ENCODE data around the gene CENPN.

Gene CENPN

DNA sequence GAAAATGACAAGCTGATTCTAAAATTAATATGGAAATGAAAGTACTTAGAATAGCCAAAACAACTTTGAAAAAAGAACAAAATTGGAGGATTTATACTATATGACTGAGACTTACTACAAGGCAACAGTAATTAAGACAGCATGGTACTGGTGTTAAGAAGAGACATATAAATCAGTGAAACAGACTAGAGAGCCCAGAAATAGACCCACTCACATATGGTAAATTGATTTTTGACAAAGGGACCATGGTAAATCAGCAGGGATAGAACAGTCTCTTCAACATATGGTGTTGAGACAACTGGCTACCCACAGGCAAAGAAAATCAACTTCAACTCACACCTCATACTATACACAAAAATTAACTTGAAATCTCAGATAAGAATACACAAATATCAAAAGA, 13.2 kb upstream of the CENPN start:
- H3K79me2 ChIP-seq (ENCODE audit: insufficient read depth, low read length) = peaks cover 81% of the 10 kb centered on the region

DNA sequence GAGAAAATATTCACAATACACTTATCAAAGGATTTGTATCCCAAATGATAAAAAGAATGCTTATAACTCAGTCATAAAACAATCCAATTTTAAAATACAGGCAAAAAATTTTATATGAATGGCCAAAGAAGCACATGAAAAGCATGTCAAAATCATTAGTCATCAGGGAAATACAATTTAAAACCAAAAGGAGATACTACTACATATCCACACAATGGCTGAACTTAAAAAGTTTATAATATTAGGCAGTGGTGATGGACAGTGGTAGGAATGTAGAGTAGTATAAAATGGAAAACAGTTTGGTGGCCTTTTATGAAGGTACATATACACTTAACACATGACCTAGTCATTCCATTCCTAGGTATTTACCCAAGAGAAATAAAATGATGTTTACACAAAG, 12.6 kb upstream of the CENPN start:
- TF ChIP-seq EZH2phosphoT487 (conservative IDR thresholded peaks at IDR 0.05; ENCODE audit: low read length) = no peak
- TF ChIP-seq, protein P1, sequence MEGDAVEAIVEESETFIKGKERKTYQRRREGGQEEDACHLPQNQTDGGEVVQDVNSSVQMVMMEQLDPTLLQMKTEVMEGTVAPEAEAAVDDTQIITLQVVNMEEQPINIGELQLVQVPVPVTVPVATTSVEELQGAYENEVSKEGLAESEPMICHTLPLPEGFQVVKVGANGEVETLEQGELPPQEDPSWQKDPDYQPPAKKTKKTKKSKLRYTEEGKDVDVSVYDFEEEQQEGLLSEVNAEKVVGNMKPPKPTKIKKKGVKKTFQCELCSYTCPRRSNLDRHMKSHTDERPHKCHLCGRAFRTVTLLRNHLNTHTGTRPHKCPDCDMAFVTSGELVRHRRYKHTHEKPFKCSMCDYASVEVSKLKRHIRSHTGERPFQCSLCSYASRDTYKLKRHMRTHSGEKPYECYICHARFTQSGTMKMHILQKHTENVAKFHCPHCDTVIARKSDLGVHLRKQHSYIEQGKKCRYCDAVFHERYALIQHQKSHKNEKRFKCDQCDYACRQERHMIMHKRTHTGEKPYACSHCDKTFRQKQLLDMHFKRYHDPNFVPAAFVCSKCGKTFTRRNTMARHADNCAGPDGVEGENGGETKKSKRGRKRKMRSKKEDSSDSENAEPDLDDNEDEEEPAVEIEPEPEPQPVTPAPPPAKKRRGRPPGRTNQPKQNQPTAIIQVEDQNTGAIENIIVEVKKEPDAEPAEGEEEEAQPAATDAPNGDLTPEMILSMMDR (IDR thresholded peaks at IDR 0.05; ENCODE audit: insufficient read depth, low read length, poor library complexity, severe bottlenecking) = no peak
- Histone ChIP-seq H3K4me2 (ENCODE audit: low read depth, low read length, poor library complexity, severe bottlenecking) (no peak overlapping the region), H3K27ac (ENCODE audit: low read depth, low read length) (no peak overlapping the region)

More for the DNA sequence above, 13.2 kb upstream of the CENPN start:
- Histone ChIP-seq H2AFZ (ENCODE audit: low read depth, low read length, severe bottlenecking) (no peak overlapping the region), H3K36me3 (ENCODE audit: low read length) (0 out of 2 replicates have a peak, but pooled peaks cover 2% of the 10 kb centered on the region), H3K4me2 (ENCODE audit: low read depth, low read length, poor library complexity, severe bottlenecking) (no peak overlapping the region), H3K4me3 (ENCODE audit: insufficient read depth, low read length, poor library complexity, severe bottlenecking) (no peak overlapping the region), H3F3A (ENCODE audit: insufficient read depth) (no peaks in the 10 kb centered on the region), H3K9ac (ENCODE audit: low read length) (no peak overlapping the region), H3K9me2 (replicated peaks; ENCODE audit: insufficient read depth, low read length) (no peaks in the 10 kb centered on the region), H3K9me3 (ENCODE audit: insufficient read depth, low read length) (no peaks in the 10 kb centered on the region), H3K27me3 (ENCODE audit: low read length) (no peaks in the 10 kb centered on the region), H4K20me1 (ENCODE audit: low read depth, low read length) (peaks cover 3% of the 10 kb centered on the region; the same call in 1 of the 2 replicates), H3K27ac (ENCODE audit: low read depth, low read length) (no peak overlapping the region)
- TF ChIP-seq EZH2phosphoT487 (conservative IDR thresholded peaks at IDR 0.05; ENCODE audit: low read length) = no peak
- TF ChIP-seq, protein P1 (IDR thresholded peaks at IDR 0.05; ENCODE audit: insufficient read depth, low read length, poor library complexity, severe bottlenecking) = no peak

DNA sequence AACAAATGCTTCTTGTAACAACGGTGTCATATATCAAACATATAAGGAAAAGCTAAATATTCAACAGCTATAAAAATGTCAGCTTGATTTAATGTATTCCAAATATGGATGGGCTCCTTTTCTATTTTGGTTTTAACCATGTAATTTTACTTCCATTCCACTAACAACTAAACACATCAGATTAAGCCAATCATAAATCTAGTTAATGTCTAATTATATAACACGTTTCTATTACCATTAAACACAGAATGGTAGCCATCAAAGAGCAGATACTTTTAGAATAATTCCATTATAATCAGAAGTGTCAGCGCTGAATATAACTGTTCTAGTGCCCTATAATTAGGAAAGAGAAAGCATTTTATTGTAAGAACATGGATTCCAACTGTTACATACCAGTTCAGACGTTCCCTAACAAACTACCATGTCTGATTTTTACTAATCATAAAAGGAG, 10.3 kb upstream of the CENPN start:
- TF ChIP-seq EZH2phosphoT487 (conservative IDR thresholded peaks at IDR 0.05; ENCODE audit: low read length) = no peak
- TF ChIP-seq, protein P1 (IDR thresholded peaks at IDR 0.05; ENCODE audit: insufficient read depth, low read length, poor library complexity, severe bottlenecking) = no peak
- H3K27me3 ChIP-seq (ENCODE audit: low read length) = no peaks in the 10 kb centered on the region
- no peak overlapping the region for H3K4me2 ChIP-seq (ENCODE audit: low read depth, low read length, poor library complexity, severe bottlenecking)
- H2AFZ ChIP-seq (ENCODE audit: low read depth, low read length, severe bottlenecking) = no peak overlapping the region
- no peaks in the 10 kb centered on the region for H3F3A ChIP-seq (ENCODE audit: insufficient read depth)
- H4K20me1 ChIP-seq (ENCODE audit: low read depth, low read length) = peaks cover 10% of the 10 kb centered on the region; the same call in 1 of the 2 replicates
- no peaks in the 10 kb centered on the region for H3K9me3 ChIP-seq (ENCODE audit: insufficient read depth, low read length)
- H3K27ac ChIP-seq (ENCODE audit: low read depth, low read length) = no peak overlapping the region
- H3K4me3 ChIP-seq (ENCODE audit: insufficient read depth, low read length, poor library complexity, severe bottlenecking) = no peak overlapping the region
- 0 out of 2 replicates have a peak, but pooled peaks cover 1% of the 10 kb centered on the region for H3K36me3 ChIP-seq (ENCODE audit: low read length)
- H3K79me2 ChIP-seq (ENCODE audit: insufficient read depth, low read length) = peaks cover 99% of the 10 kb centered on the region
- H3K9ac ChIP-seq (ENCODE audit: low read length) = no peak overlapping the region
- H3K9me2 ChIP-seq (replicated peaks; ENCODE audit: insufficient read depth, low read length) = no peaks in the 10 kb centered on the region

More for the DNA sequence above, 12.6 kb upstream of the CENPN start:
- peaks cover 87% of the 10 kb centered on the region for H3K79me2 ChIP-seq (ENCODE audit: insufficient read depth, low read length)
- H3K27me3 ChIP-seq (ENCODE audit: low read length) = no peaks in the 10 kb centered on the region
- H4K20me1 ChIP-seq (ENCODE audit: low read depth, low read length) = peaks cover 3% of the 10 kb centered on the region; the same call in 1 of the 2 replicates
- H3F3A ChIP-seq (ENCODE audit: insufficient read depth) = no peaks in the 10 kb centered on the region
- H3K4me3 ChIP-seq (ENCODE audit: insufficient read depth, low read length, poor library complexity, severe bottlenecking) = no peak overlapping the region
- H3K9me2 ChIP-seq (replicated peaks; ENCODE audit: insufficient read depth, low read length) = no peaks in the 10 kb centered on the region
- H3K36me3 ChIP-seq (ENCODE audit: low read length) = 0 out of 2 replicates have a peak, but pooled peaks cover 2% of the 10 kb centered on the region
- no peak overlapping the region for H2AFZ ChIP-seq (ENCODE audit: low read depth, low read length, severe bottlenecking)
- no peaks in the 10 kb centered on the region for H3K9me3 ChIP-seq (ENCODE audit: insufficient read depth, low read length)
- no peak overlapping the region for H3K9ac ChIP-seq (ENCODE audit: low read length)

Data from SU-DHL-6 (cell line).